Measurements from ENCODE around the gene NDFIP1.

Gene NDFIP1

GRCh38 chr5:142114687-142115086, 6.1 kb downstream of the NDFIP1 start:
- H3K4me3 ChIP-seq: no peak overlapping the region
- H3K27ac ChIP-seq: peak overlapping the region in 1 of 21 experiments; percentile 3

GRCh38 chr5:142115937-142116614, 7.5 kb downstream of the NDFIP1 start:
- H3K27ac ChIP-seq: no peak overlapping the region
- H3K4me3 ChIP-seq: no peak overlapping the region

- H3K4me3 ChIP-seq: no peak overlapping the region
- H3K27ac ChIP-seq: no peak overlapping the region
These were observed 9.1 kb downstream of the NDFIP1 start for GRCh38 chr5:142117579-142118151.

GRCh38 chr5:142118155-142118686, 9.6 kb downstream of the NDFIP1 start:
- Histone ChIP-seq H3K27ac (no peak overlapping the region), H3K4me3 (no peak overlapping the region)

- Histone ChIP-seq H3K4me3 (no peak overlapping the region), H3K27ac (no peak overlapping the region)
These were observed 10.6 kb downstream of the NDFIP1 start for GRCh38 chr5:142119051-142119625.

- Histone ChIP-seq H3K4me3 (no peak overlapping the region), H3K27ac (no peak overlapping the region)
These were observed 11.8 kb downstream of the NDFIP1 start for GRCh38 chr5:142120247-142120935.

- no peak overlapping the region for H3K4me3 ChIP-seq
- H3K27ac ChIP-seq: no peak overlapping the region
These were observed 13.5 kb downstream of the NDFIP1 start for GRCh38 chr5:142122121-142122520.

- Histone ChIP-seq H3K27ac (no peak overlapping the region), H3K4me3 (no peak overlapping the region)
These were observed 16.8 kb downstream of the NDFIP1 start for GRCh38 chr5:142125378-142125777.

GRCh38 chr5:142125963-142126362, 17.4 kb downstream of the NDFIP1 start:
- H3K27ac ChIP-seq: no peak overlapping the region
- H3K4me3 ChIP-seq: no peak overlapping the region

GRCh38 chr5:142128675-142129208, 20.2 kb downstream of the NDFIP1 start:
- Histone ChIP-seq H3K27ac (peak overlapping the region in 2 of 21 experiments; percentile 15 to 57), H3K4me3 (no peak overlapping the region)

- peak overlapping the region in 4 of 21 experiments; percentile 6 to 57 (median 23) for H3K27ac ChIP-seq
- H3K4me3 ChIP-seq: no peak overlapping the region
These were observed 21.0 kb downstream of the NDFIP1 start for GRCh38 chr5:142129446-142130066.

- Histone ChIP-seq H3K27ac (no peak overlapping the region), H3K4me3 (no peak overlapping the region)
These were observed 22.8 kb downstream of the NDFIP1 start for GRCh38 chr5:142131394-142131793.

GRCh38 chr5:142132916-142133315, 24.3 kb downstream of the NDFIP1 start:
- Histone ChIP-seq H3K27ac (no peak overlapping the region), H3K4me3 (no peak overlapping the region)

GRCh38 chr5:142133330-142134206, 25.0 kb downstream of the NDFIP1 start:
- Histone ChIP-seq H3K27ac (peak overlapping the region in 3 of 21 experiments; percentile 14 to 69 (median 20)), H3K4me3 (no peak overlapping the region)

GRCh38 chr5:142134331-142135010, 25.9 kb downstream of the NDFIP1 start:
- Histone ChIP-seq H3K27ac (peak overlapping the region in 3 of 21 experiments; percentile 14 to 69 (median 20)), H3K4me3 (no peak overlapping the region)

- H3K27ac ChIP-seq: no peak overlapping the region
- no peak overlapping the region for H3K4me3 ChIP-seq
These were observed 32.9 kb downstream of the NDFIP1 start for GRCh38 chr5:142141463-142141862.

GRCh38 chr5:142143878-142144277, 35.3 kb downstream of the NDFIP1 start:
- H3K27ac ChIP-seq: no peak overlapping the region
- no peak overlapping the region for H3K4me3 ChIP-seq
